GM12892 (cell line): ENCODE results near the gene HTT.

Source experiments
- DNase-seq: peaks from one replicate; pipeline ENCODE4 v3.0.0; 2011; ENCODE audit not compliant: insufficient read length
- FAIRE-seq: peaks from 2 replicates; lab custom pipeline; 2011; peaks lifted over from hg19 to GRCh38; lab: Jason Lieb, UNC
- POLR2A ChIP-seq: IDR thresholded peaks from 2 replicates; pipeline ENCODE4 v1.6.1; 2011; ENCODE audit warnings: low read depth, low read length, control low read depth
- POLR2AphosphoS5 ChIP-seq: IDR thresholded peaks from 2 replicates; pipeline ENCODE4 v1.6.1; 2011; ENCODE audit warnings: low read depth, low read length, control low read depth
- TAF1 ChIP-seq: IDR thresholded peaks from 2 replicates; pipeline ENCODE4 v1.6.1; 2011; ENCODE audit warnings: low read depth, mild to moderate bottlenecking, control low read depth, low read length, borderline replicate concordance

HTT gene

DNA sequence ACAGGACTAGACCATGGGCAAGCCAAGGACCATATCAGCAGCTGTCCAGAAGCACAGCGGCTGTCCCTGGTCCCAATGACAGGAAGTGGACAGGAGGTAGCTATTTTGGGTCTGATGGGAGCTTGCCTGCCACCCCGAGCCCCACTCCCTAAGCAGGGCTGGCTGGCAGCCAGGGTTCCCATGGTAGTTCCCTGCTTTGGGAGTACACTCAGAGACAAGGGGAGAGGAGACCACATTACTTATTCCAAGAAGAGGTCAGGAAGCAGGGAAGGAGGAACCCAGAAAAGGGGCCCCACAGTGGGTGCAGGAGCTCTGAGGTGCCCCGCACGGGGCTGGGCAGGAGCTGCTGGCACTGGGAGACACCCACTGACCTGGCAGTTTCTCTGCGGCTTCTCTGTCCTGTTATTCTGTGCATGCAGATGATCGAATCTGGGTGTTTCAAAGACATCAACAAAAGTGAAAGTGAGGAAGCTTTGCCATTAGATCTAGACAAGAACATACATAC lies 36.5 kb upstream of the HTT start:
- FAIRE-seq (no peak), DNase-seq (no peak)
- TF ChIP-seq POLR2A = no peak

GRCh38 chr4:3039706-3040366 lies 34.6 kb upstream of the HTT start:
- FAIRE-seq (peak; percentile 44), DNase-seq (no peak)

GRCh38 chr4:3040452-3041191 lies 33.9 kb upstream of the HTT start:
- FAIRE-seq = peak; percentile 86
- peak; percentile 46 for DNase-seq
- TF ChIP-seq POLR2A (0 out of 2 replicates have a peak, but pooled peaks have one; percentile 44), POLR2AphosphoS5 (0 out of 2 replicates have a peak, but pooled peaks have one; percentile 26), TAF1 (no peak)

More at GRCh38 chr4:3039706-3040366, 34.6 kb upstream of the HTT start:
- TF ChIP-seq TAF1 (no peak), POLR2AphosphoS5 (no peak), POLR2A (no peak)

- TF ChIP-seq POLR2A (peak; percentile 49; the same call in 1 of the 2 replicates), POLR2AphosphoS5 (no peak; the same call in 1 of the 2 replicates)
- DNase-seq = peak; percentile 47
- FAIRE-seq = peak; percentile 94
Observed at GRCh38 chr4:3041192-3042142, 33.0 kb upstream of the HTT start.

- no peak for TF ChIP-seq POLR2A
- TF ChIP-seq TAF1 = no peak
- TF ChIP-seq POLR2AphosphoS5 = no peak
- FAIRE-seq (peak; percentile 79), DNase-seq (no peak)
Observed at GRCh38 chr4:3042226-3042625, 32.3 kb upstream of the HTT start.

DNA sequence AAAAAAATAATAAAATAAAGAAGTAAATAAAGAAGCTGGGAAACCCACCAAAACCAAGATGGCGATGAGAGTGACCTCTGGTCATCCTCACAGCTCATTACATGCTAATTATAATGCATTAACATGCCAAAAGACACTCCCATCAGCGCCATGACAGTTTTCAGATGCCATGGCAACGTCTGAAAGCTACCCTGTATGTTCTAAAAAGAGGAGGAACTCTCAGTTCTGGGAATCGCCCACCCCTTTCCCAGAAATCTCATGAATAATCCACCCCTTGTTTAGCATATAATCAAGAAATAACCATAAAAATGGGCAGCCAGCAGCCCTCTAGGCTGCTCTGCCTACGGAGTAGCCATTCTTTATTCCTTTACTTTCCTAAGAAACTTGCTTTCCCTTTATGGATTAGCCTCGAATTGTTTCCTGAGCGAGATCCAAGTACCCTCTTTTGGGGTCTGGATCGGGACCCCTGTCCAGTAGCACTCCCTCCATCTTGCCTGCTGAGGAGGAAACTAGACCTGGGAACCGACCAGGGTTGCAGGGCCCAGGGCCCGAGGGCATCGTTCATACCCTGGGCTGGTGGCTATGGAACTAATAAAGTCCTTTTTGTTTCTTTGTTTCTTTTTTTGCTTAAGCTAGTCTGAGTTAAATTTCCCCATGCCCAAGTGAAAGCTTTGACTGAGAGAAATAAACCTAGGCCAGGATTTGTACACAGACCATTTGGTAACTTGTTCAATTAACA lies 31.0 kb upstream of the HTT start:
- FAIRE-seq = no peak
- TF ChIP-seq POLR2AphosphoS5 (no peak), TAF1 (no peak), POLR2A (no peak)
- no peak for DNase-seq

DNA sequence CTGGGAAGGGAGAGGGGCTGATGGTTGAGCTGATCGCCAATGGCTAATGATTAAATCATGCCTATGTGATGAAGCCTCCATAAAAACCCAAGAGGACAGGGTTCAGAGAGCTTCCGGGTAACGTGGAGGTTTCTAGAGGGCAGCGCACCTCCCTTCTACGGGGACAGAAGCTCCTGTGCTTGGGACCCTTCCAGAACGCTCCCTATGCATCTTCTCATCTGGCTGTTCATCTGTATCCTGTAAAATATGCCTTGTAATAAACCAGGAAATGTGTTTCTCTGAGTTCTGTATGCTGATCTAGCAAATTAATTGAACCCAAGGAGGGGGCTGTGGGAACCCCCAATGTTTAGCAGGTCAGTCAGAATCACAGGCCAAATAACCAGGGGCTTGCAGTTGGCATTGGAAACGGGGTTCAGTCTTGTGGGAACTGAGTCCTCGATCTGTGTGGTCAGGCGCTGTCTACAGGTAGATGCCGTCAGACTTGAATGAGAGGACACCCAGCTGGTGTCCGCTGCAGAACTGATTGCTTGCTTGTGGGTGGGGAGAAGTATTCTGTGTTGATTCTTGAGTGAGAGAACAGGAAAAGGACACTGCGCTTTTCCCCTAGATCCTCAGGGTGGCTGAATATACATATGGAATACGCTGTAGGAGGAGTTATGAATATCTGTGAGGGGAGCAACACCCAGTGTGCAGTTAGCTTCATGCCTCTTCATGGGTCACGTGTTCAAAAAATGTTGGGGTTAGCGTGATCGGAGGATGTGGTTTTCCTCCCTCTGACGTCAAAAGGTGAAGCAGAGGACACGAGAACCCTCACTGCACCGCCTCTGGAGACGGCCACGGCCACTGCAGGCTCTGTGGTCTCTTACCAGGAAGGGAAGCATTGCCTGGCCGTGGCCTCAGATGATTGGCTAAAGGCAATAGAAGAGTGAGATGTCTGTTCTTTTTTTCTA lies 29.3 kb upstream of the HTT start:
- DNase-seq (no peak), FAIRE-seq (peak; percentile 60)
- TF ChIP-seq TAF1 = no peak
- no peak for TF ChIP-seq POLR2AphosphoS5
- no peak for TF ChIP-seq POLR2A

GRCh38 chr4:3046162-3046561 lies 28.3 kb upstream of the HTT start:
- FAIRE-seq (peak; percentile 93), DNase-seq (no peak)
- TF ChIP-seq POLR2A (no peak), TAF1 (no peak), POLR2AphosphoS5 (no peak)

DNA sequence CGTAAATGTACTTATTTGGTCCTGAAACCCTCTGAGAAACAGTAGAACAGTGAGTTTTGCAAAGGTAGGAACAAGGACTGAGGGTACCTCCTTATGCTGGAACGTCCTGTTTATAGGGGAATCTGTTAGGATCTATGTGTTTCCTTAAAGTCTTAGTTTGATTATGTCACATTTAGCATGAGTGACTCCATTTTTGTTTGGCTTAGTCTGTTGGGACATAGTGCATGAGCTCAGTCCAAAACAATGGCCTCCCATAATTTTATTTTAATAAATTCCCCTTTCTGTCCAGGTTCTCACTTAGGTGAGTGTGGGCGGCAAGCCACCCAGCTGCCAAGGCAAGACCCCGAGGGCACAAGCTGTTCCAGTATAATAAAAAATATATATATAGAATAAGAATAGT lies 27.9 kb upstream of the HTT start:
- FAIRE-seq (no peak), DNase-seq (no peak)
- no peak for TF ChIP-seq TAF1
- no peak for TF ChIP-seq POLR2A
- no peak for TF ChIP-seq POLR2AphosphoS5
